ENCODE data around the gene HIVEP2.

DNA sequence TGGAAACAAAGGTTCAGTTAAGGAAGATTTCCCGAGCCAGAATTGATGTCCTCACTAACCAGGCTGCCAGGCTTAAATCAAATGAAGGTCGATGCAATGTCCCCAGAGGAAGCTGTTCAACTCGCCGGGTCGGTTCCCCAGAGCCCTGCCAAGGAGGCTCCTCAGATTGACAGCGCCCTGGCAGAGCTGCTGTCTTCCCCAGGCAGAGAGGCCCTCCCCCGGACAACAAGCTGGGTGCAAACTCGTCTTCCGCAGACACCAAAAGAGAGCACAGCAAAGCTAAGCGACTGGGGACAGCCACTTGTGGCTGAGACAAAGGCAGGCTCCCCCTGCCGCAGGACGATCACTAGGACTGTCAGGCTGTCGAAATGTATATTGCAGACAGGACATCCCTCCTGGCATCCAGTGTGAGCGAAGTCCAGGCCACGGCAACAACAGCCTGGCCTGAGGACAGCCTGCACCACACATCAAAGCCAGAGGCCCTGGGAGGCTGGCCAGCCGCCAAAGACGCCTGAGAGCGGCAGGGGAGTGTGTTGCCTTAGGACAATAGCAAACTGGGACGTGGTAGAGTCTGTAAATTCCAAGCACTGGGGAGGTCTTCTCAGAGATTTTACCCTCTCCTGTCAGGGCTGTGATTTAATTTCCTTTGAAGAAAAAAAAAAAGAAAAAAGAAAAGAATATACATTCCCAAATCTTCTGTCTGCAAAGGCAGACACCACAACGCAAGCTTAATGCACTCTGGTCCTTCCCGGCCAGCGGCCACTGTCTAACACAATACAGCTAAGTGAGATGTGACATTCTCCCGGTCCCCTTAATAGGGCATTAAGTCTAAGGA lies 99.1 kb downstream of the HIVEP2 start:
- TF ChIP-seq, protein P1, sequence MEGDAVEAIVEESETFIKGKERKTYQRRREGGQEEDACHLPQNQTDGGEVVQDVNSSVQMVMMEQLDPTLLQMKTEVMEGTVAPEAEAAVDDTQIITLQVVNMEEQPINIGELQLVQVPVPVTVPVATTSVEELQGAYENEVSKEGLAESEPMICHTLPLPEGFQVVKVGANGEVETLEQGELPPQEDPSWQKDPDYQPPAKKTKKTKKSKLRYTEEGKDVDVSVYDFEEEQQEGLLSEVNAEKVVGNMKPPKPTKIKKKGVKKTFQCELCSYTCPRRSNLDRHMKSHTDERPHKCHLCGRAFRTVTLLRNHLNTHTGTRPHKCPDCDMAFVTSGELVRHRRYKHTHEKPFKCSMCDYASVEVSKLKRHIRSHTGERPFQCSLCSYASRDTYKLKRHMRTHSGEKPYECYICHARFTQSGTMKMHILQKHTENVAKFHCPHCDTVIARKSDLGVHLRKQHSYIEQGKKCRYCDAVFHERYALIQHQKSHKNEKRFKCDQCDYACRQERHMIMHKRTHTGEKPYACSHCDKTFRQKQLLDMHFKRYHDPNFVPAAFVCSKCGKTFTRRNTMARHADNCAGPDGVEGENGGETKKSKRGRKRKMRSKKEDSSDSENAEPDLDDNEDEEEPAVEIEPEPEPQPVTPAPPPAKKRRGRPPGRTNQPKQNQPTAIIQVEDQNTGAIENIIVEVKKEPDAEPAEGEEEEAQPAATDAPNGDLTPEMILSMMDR (IDR thresholded peaks at IDR 0.05): no peak
- TF ChIP-seq POLR2A (IDR thresholded peaks at IDR 0.05): no peak
